ENCODE results near the gene WWC2.

- TF ChIP-seq SUZ12 (IDR thresholded peaks at IDR 0.05; ENCODE audit: extremely low read depth, insufficient read depth, insufficient read length) (no peak), YY1 (IDR thresholded peaks at IDR 0.05; ENCODE audit: insufficient read depth, insufficient read length) (no peak)
Measured at GRCh38 chr4:183354219-183354618, 255.2 kb downstream of the WWC2 start.
